HG03575 (cell line): ENCODE measurements around the gene GNPTG.

Source experiments
- ATAC-seq: cut with Tn5 transposase; IDR thresholded peaks from one replicate; pipeline ENCODE4 v1.9.1; 2021; ENCODE audit not compliant: unreplicated experiment, insufficient number of reproducible peaks, low FRiP score; ENCODE audit errors: extremely low read depth

Gene GNPTG

DNA sequence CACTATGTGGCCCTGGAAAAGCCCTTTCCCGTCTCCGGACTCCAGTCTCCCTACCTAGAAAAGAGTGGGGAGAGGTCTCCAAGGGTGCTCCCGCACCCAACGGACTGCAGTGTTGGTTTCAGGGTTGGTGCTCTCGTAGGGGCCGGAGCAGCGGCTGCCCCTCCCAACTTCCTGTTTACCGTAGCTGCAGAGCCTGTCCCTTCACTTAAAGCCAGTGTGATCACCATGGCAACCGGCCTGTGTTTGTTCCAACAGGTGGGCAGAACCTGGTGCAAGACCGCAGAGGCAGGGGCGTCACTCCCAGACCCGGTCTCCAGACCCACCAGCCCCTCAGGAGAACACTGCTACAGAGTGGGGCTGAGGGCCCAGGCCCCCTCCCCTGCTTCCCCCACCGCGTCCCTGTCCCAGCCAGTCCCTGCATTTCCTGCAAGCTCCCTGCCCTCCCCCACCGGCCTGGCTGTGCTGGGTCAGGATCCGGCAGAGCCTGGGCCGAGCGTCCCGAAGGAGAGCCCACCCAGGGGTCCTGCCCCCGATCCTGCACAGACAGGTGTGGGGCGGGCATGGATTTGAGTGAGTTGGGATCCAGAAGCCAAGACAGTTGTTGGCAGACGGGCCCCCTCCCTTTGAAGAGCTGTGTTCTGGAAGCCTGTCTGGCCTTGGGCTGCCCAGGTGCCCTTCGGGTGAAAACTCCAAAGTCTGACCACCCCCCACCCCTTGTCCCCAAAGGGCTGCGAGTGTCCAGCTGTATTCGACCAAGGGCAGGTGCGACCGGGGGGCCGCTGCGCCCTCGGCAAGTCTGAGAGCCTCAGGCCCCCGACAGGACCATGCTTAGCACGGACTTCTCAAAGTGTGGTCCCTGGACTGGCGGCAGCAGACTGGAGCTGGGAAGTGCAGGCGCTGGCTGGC lies 19.8 kb upstream of the GNPTG start:
- ATAC-seq, result no peak

DNA sequence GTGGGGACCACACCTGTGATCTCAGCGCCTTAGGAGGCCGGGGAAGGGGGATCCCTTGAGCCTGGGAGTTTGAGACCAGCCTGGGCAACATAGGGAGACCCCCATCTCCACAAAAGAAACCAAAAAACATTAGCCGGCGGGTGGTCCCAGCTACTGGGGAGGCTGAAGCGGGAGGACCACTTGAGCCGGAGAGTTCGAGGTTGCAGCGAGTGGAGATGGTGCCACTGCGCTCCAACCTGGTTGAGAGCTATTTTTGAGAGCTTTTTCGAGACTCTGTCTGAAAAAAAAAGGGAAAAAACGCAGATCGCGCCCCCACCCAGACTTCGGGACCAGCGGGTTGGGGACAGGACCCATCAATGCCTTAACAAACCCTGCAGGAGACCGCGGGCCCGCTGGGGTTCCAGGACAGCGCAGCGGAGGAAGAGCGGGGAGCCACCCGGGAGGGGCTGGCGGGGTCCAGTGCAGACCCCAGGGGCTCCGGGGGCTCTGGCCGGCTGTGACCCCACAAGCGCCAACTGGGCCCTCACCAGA lies 19.0 kb upstream of the GNPTG start:
- no peak for ATAC-seq

DNA sequence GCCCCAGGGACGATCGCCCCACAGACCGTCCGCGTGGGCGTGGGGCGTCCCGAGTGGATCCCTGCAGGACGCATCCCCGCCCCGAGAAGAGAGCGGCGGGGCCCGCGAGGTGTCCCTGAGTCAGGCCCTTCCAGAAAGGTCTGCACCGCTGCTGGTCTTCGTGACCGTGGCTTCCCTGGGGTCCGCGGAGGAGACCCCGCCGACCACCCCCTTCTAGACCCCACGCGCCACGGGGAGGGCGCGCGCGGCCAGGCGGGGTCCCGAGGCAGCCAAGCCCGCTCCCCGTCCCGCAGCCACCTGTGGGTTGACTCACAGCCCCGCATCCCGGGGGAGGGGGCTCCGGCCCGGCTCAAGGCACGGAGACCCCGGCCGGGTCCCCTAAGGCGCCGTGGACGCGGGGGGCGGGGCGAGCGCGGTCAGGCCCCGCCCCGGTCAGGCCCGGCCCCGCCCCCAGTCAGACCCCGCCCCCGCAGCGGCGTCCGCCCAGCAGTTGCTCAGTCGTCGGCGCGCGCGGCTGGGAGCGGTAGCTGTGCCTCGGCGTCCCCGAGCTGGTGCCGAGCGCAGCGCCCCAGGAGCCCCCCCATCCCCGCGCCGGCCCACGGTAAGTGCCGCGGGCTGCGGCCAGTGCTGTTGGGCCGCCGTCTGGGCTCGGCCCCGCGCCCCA lies 18.4 kb upstream of the GNPTG start, which contains the start of gene BAIAP3:
BAIAP3 (plus strand) TSS at position 497 of the 664 bp plus-strand sequence. CDS start 4,905 bp downstream, outside the sequence.
- ATAC-seq, result no peak

DNA sequence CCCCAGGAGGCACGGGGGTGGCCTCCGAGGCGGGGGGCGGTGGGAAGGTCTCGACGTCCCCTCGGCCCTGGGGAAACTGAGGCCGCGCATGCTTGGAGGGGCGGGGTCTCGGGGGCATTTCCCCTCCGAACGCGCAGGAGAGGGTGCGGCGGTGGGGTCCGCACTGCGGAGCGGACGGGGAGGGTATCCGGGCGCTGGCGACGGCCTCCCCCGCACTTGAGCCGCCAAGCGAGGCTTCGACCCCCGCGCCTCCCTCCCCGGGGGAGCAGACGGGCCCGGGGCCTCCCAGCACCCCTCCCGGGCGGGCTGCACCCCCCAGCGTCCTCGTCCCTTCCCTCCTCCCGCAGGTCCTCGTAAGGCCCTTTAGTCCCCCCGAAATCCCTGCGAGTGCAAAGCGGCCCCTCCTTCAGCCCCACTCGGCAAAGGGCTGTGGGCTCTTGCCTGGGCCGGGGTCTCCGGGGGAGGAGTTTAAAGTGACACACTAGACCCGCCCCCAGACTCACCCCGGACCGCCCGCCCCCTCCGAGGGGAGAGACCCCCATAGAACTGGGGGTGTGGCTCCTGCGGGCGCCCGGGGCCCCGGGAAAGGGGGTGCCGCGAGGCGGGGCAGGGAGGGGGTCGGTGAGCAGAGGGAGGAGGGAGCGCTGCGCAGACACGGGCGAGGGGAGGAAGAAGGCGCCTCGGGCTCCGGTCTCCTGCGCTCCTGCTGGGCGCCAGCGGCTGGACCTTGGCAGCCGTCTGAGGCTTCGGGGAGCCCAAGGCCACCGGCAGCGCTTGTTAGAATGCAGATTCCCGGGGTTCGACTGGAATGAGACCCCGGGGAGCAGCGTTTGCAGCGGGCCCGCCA lies 17.7 kb upstream of the GNPTG start:
- no peak for ATAC-seq

DNA sequence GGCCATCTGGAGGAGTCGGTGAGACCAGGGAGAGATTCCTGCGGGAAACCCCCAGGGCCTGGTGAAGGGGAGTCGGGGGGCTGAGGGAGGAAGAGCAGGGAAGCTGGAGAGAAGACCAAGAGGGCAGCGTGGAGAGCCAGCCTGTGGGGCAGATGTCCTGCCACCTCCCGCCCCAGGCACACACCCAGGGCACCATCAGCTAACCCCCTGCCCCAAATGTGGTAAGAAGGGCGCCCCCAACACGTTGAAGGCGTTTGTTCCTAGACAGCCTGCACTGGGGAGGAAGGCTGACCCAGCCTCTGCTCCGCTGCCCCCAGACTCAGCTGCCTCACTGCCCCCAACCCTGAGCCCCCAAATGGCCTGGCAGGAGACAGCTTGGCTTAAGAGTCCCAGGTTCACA lies 17.0 kb upstream of the GNPTG start:
- no peak for ATAC-seq

DNA sequence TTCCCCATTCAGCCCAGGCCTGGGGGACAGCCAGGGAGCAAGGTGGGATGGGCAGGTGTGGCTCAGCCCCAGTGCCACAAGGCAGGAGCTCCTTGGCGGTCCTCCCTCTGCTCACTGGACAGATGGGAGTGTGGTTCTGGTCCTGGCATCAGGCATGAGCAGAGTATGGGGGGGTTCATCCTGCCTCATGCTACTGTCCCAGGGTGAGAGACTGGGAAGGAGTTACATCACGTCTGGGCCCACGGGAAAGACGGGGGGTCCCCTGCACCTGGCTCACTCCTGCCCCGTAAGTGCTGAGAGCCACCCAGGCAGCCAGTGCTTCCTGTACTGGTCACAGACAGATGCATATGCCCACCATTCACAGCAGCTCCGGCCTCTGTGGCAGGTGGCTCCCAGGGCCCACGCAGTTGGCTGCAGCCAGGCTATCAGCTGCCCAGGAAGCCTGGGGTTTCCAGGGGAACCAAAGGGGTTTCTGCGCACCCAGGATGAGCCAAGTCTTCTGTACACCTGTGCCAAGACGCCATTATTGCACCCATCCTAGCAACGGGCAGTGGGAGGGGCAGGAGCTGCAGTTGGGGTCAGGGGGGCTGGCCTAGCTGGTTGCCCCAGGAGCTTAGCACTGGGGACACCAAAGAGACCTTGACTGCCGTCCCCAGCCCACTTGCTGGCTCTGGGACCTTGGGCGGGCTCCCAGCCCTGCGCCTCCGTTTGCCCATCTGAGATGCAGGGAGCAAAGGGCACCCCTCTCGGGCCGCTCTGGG lies 16.3 kb upstream of the GNPTG start:
- no peak for ATAC-seq

DNA sequence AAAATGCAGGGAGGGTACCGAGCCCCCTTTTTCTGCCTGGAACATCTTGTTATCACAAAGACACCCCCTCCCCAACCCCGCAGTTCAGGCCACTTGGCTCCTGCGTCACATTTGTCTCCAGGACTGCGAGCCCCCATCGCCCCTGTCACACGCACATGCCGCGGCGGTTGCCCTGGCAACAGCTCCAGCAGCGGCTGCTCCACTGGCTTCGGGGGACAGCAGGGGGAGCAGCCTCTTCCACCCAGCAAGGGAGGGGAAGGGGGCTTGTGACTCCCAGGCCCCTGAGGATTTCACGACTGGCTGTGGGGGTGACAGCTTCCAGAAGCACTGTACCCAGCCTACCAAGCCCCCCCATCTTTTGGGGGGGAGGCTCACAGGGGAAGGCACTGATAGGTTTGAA lies 15.7 kb upstream of the GNPTG start:
- ATAC-seq, result no peak

DNA sequence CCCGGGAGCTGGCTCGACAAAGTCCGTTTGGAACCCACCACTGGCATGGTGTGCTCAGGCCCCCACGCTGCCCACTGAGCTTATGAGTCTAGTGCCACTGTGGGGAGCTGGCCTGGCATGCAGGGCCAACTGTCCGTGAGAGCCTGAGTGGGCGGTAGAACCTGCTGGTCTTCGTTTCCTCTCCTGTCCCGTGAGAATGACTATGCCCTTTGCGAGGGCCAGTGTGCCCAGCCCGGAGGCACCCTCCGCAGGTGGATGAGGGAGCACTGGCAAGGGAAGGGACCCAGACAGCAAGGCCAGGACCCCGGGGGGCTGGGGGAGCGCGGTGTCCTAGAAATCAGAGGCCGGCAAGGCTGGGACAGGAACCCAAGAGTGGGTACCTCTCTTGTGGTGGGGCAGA lies 15.1 kb upstream of the GNPTG start:
- no peak for ATAC-seq

DNA sequence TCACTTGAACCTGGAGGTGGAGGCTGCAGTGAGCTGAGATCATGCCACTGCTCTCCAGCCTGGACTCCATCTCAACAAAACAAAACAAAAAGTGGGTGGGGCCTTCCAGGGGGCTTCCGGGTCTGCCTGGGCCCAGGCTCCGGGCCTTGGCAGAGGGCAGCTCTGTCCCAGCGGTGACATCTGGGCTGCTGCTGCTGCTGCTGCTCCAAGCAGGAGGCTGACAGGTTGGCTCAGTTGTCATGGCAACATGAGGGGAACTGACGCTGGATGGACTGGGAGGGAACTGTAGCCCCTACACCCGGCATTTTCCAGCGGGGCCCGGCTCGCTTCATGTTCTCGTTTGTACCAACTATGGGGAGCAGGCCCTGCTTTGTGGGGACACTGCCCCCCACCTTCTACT lies 14.2 kb upstream of the GNPTG start:
- no peak for ATAC-seq

DNA sequence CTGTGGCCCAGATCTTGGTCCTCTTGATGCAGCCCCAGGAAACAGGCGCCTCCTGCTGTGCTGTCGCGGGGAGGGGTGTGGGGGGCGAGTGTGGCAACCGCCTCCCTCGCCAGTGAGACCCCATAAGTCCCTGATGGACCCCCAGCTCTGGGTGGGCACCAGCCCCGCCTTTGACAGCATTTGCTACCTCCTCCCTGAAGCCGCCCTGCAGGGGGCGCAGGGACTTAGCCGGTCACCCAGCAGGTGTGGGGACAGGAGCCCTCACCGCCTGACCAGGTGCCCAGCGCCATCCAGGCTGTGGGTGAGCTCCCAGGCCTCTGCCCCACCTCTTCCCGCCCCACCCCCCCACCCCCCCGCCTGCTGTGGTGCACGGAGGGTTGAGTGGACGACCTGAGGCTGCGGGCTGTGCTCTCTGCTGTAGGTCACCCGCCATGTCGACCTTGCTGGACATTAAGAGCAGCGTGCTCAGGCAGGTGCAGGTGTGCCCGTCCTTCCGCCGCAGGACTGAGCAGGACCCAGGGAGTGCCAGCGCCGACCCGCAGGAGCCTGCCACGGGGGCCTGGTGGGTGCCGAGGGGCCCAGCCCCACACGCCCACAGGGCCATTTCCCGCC lies 13.5 kb upstream of the GNPTG start:
- ATAC-seq, result no peak

DNA sequence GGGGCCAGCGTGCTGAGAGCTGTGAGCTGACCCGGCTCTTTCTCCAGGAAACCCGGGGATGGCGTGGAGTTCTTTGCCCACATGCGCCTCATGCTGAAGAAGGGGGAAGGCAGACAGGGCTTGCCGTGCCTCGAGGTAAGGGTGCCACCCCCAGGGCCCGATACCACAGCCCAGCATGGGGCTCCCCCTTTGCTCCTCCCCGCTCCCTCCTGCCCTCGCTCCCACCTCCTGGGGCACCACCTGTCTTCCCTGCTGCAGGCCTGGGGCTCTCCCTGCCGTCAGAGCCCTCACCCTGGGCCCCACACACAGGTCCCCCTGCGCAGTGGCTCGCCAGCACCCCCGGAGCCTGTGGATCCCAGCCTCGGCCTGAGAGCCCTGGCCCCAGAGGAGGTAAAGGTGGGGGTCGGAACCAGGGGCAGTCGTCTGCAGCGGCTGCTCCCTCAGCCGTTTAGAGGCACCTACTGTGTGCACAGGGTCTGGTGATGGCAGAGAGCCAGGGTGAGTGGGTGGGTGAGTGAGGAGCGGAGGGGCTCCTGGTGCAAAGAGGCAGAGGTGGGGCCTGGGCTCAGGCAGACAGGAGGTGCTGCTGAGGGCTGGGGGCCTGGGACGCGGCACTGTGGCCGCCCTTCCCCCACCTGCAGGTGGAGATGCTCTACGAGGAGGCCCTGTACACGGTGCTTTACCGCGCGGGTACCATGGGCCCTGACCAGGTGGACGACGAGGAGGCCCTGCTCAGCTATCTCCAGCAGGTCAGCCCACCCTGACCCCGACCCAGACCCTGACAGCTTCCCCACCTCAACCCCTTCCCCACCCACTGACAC lies 12.7 kb upstream of the GNPTG start:
- no peak for ATAC-seq

DNA sequence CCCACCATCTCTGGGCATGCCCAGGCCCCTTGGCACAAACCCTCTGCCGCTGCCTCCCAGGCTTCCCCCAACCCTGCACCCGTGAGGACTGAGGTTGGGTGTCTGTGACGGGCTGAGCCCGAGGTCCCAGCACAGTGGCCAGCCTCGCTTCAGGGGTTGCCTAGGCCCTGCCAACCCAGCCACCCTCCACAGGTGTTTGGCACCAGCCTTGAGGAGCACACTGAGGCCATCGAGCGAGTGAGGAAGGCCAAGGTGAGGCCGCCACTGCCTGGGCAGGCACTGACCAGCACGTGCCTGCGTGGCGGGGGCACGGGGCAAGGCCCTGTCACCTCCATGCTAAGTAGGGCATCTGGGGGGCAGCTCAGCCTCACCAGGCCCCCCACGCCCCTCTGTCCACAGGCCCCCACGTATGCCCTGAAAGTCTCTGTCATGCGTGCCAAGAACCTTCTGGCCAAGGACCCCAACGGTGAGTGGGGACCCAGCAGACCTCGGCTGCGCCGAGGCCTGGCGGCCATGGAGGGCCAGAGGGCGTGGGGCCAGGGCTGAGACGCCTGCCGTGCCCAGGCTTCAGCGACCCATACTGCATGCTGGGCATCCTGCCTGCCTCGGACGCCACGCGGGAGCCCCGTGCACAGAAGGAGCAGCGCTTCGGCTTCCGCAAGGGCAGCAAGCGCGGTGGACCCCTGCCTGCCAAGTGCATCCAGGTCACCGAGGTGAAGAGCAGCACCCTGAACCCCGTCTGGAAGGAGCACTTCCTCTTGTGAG lies 10.8 kb upstream of the GNPTG start:
- ATAC-seq, result no peak

DNA sequence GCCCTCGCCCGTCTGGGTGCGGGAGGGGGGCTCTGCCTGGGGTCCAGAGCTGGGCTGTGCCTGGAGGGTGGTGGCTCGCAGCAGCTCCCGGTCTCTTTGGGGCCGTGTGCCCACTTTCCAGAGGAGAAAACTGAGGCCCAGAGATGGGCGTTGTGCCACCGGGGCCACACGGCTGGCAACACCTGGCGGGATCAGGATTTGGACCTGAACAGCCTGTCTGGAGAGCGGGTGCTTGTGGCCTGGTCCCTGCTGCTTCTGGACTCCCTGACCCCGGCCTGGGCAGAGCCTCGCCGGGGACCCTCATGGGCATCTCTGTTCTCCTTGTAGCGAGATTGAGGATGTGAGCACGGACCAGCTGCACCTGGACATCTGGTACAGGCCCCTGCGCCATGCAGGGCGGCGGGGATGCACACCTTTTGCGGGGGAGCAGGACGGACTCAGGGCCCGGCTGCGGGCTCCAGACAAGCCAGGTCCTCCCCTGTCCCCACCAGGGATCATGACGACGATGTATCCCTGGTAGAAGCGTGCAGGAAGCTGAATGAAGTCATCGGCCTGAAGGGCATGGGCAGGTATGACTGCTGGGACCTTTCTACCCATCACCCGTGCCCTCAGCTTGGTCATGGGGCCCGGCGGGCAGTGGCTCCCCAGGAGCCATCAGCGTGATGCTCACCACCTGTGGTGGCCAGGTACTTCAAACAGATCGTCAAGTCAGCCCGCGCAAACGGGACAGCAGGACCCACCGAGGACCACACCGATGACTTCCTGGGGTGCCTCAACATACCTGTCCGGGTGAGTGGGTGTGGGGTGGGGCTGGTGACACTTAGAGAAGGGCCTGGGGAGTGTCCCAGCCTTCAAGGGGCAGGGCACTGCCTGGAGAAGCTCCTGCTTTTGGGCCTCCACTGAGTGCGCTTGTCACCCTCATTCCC lies 10.0 kb upstream of the GNPTG start:
- ATAC-seq, result no peak

DNA sequence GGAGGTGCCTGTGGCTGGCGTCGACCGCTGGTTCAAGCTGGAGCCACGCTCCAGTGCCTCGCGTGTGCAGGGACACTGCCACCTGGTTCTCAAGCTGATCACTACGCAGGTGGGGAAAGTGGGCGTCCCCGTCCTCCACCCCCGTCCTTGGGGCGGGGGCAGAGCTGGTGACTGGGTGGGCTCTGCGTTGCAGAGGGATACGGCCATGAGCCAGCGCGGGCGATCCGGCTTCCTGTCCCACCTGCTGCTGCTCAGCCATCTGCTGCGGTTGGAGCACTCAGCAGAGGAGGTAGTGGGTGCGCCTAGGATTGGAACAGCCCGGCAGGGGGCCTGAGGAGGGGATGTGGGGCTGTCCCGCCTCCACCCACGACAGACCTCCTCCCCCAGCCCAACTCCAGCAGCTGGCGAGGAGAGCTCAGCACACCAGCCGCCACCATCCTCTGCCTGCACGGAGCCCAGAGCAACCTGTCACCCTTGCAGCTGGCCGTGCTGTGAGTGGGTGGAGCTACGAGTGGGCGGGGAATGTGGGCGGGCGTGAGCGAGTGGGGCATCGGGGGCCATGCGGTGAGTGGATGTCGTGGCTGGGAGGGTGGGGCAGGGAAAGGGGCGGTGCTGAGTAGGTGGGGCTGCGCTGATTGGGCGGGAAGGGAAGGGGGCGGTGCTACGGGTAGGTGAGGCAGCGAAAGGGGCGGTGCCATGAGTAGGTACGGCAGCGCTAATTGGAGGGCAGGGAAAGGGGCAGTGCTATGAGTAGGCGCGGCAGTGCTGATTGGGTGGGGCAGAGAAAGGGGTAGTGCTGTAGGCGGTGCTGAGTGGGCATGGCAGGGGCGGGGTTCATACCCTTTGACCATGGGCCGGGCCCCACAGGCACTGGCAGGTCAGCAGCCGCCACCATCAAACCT lies 9.0 kb upstream of the GNPTG start:
- peak; percentile 64 for ATAC-seq
